ENCODE measurements around the gene KLF3. TPM values are rescaled to one million over a fixed set of nuclear protein-coding genes. Genes with fewer than 3 reads are reported as not detected.

The KLF3 gene
- total and polyA plus RNA-seq, 2 of the 4 experiments (the other 2 are of a cell fraction): 8.2 to 12.6 TPM

DNA sequence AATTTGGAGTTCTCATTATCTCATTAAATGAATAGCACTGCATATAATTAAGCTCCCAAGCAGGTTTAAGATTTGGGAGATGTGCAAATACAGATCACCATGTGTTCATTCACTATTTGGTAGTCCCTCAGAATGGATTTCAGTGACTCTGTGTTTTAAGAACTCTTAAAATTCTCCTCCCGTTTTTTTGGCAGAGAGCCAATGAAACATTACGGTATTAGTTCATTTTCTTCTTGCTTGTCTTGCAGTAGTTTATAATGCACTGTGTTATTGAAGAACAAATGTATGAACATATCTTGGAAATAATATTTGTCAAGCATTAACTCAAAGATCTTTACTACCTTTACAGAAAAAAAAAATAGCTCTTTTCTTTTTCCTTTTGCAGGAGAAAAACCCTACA is 32.7 kb downstream of the KLF3 start:
- H3K9me1 ChIP-seq (ENCODE audit: insufficient read depth, low read length): peaks cover 7% of the 10 kb centered on the region
- no peak overlapping the region for H2AFZ ChIP-seq (replicated peaks; ENCODE audit: low read length, poor library complexity)
- BruUV-seq (replicated peaks): no TSS peak
- ATAC-seq (ENCODE audit: low read depth) (no peak), DNase-seq (no peak)
- H3K4me2 ChIP-seq (ENCODE audit: low read depth, low read length): no peak overlapping the region
- H2AK9ac ChIP-seq (replicated peaks; ENCODE audit: low read depth, low read length, poor library complexity): no peak overlapping the region
- H4K20me1 ChIP-seq (ENCODE audit: insufficient read depth, low read length): peaks cover 5% of the 10 kb centered on the region; the same call in 1 of the 2 replicates
- H3K79me1 ChIP-seq (ENCODE audit: low read depth in 1 of 2, low read length in 2 of 2): peaks cover 5 to 31% of the 10 kb centered on the region in 2 experiments; a peak in 3 of 4 replicates
- no peak overlapping the region for H3K4ac ChIP-seq (ENCODE audit: low read depth, low read length)
- H3K14ac ChIP-seq (replicated peaks; ENCODE audit: low read depth, low read length): no peak overlapping the region
- H3K56ac ChIP-seq (ENCODE audit: extremely low read depth, insufficient read depth, low read length): no peak overlapping the region
- H3K9me3 ChIP-seq (ENCODE audit: control insufficient read depth, insufficient read depth, low read length): no peaks in the 10 kb centered on the region
- ChIA-PET CTCF (interaction anchor here (1.1 kb wide), 1 partner anchor 15 kb away, joined by 3 read pairs; no protein-coding TSS in a partner anchor), POLR2A (ENCODE audit: unreplicated experiment) (no interaction called here)
- intact Hi-C loops (cut with micrococcal nuclease) (no loop called here), in situ Hi-C loops (cut with MboI; ENCODE audit: low sequenced_read_pairs) (no loop called here), dilution Hi-C loops (cut with HindIII; ENCODE audit: low sequenced_read_pairs, unreplicated experiment) (no loop called here)
- no peak overlapping the region for H3K9ac ChIP-seq (ENCODE audit: low read depth, low read length)
- no peak overlapping the region for H2BK20ac ChIP-seq (ENCODE audit: low read depth, low read length)
- no peak overlapping the region for H2BK15ac ChIP-seq (ENCODE audit: low read depth, low read length)
- no peak overlapping the region for H3K23ac ChIP-seq (ENCODE audit: low read depth, low read length)
- TF ChIP-seq POLR2A (IDR thresholded peaks at IDR 0.05; ENCODE audit: low read depth, low read length) (no peak), BHLHE40 (IDR thresholded peaks at IDR 0.05; ENCODE audit: low read depth, low read length) (no peak), SMC3 (IDR thresholded peaks at IDR 0.05; ENCODE audit: low read depth, low read length) (no peak), MXI1 (IDR thresholded peaks at IDR 0.05; ENCODE audit: borderline replicate concordance, low read depth, low read length) (no peak), NFE2L2 (IDR thresholded peaks at IDR 0.05; ENCODE audit: low read depth, low read length) (no peak), FOS (IDR thresholded peaks at IDR 0.05; ENCODE audit: low read depth, low read length) (no peak), RFX5 (IDR thresholded peaks at IDR 0.05; ENCODE audit: low read depth, low read length) (no peak), RCOR1 (IDR thresholded peaks at IDR 0.05; ENCODE audit: insufficient replicate concordance, low read length) (no peak), MAFK (IDR thresholded peaks at IDR 0.05; ENCODE audit: low read depth, low read length) (no peak), RAD21 (IDR thresholded peaks at IDR 0.05; ENCODE audit: low read length) (no peak), CEBPB (IDR thresholded peaks at IDR 0.05; ENCODE audit: low read depth, low read length) (no peak)
- TF ChIP-seq, protein P1, sequence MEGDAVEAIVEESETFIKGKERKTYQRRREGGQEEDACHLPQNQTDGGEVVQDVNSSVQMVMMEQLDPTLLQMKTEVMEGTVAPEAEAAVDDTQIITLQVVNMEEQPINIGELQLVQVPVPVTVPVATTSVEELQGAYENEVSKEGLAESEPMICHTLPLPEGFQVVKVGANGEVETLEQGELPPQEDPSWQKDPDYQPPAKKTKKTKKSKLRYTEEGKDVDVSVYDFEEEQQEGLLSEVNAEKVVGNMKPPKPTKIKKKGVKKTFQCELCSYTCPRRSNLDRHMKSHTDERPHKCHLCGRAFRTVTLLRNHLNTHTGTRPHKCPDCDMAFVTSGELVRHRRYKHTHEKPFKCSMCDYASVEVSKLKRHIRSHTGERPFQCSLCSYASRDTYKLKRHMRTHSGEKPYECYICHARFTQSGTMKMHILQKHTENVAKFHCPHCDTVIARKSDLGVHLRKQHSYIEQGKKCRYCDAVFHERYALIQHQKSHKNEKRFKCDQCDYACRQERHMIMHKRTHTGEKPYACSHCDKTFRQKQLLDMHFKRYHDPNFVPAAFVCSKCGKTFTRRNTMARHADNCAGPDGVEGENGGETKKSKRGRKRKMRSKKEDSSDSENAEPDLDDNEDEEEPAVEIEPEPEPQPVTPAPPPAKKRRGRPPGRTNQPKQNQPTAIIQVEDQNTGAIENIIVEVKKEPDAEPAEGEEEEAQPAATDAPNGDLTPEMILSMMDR (conservative IDR thresholded peaks at IDR 0.05; ENCODE audit: low read depth, low read length): no peak
- H4K8ac ChIP-seq (ENCODE audit: low read depth in 2 of 2, low read length in 2 of 2): no peak overlapping the region
- WGBS, 2 experiments (ENCODE audit: extremely low coverage in 2 of 2, insufficient read length in 1 of 2): no CpG with 5 or more reads among the region's 2 CpGs
- no peak overlapping the region for H4K5ac ChIP-seq (ENCODE audit: low read depth, low read length)
- H3K4me1 ChIP-seq (ENCODE audit: control insufficient read depth, insufficient read depth, low read length): peaks cover 2% of the 10 kb centered on the region; the same call in 1 of the 2 replicates
- no peak overlapping the region for H2AK5ac ChIP-seq (ENCODE audit: low read depth, low read length)
- no peak overlapping the region for H3K27ac ChIP-seq (ENCODE audit: insufficient read depth, low read length)
- H3K4me3 ChIP-seq (ENCODE audit: insufficient read depth, low read depth, low read length): no peak overlapping the region
- no peak overlapping the region for H4K91ac ChIP-seq (ENCODE audit: insufficient read depth, low read depth, low read length)
- no peaks in the 10 kb centered on the region for H3K27me3 ChIP-seq (ENCODE audit: control insufficient read depth, insufficient read depth, low read length)
- H3K18ac ChIP-seq (ENCODE audit: low read depth, low read length): no peak overlapping the region
- peaks cover 30% of the 10 kb centered on the region for H3K36me3 ChIP-seq (ENCODE audit: control insufficient read depth, insufficient read depth, low read length)
- H2BK120ac ChIP-seq (ENCODE audit: low read depth, low read length): no peak overlapping the region
- no peak overlapping the region for H2BK5ac ChIP-seq (ENCODE audit: low read depth, low read length, poor library complexity, severe bottlenecking)
